Caco-2 (cell line): ENCODE data around the gene SUOX. TPM values are rescaled to one million over a fixed set of nuclear protein-coding genes. Genes with fewer than 3 reads are reported as not detected.

ENCODE experiments used
- BruUV-seq: library from RNA; stranded (reverse); fragments of 400-500 nt; replicated peaks from 2 replicates; lab custom pipeline; 2021; lab: Mats Ljungman, UMichigan
- CTCF ChIA-PET: fragments of 300-600 bp; sonication (Branson Sonifier 250); formaldehyde crosslinking; loops from one replicate; lab custom pipeline; 2022; ENCODE audit warnings: antibody characterized with exemption; lab: Charles Lee
- POLR2A ChIA-PET: fragments of 300-600 bp; sonication (Branson Sonifier 250); formaldehyde crosslinking; loops from one replicate; lab custom pipeline; 2022; ENCODE audit warnings: antibody characterized with exemption; lab: Charles Lee
- DNase-seq, 2 experiments: peaks; one replicate each; pipeline versions ENCODE4 v3.0.0 to v3.0.0-alpha.2; 2020 to 2022
- H3K27me3 ChIP-seq: replicated peaks from 2 replicates; pipeline ENCODE4 v1.6.0; 2011; ENCODE audit warnings: low read length; ENCODE audit not compliant: control insufficient read depth, insufficient read depth
- H3K36me3 ChIP-seq: 2 replicates; pipeline ENCODE4 v1.5.1; 2011; ENCODE audit warnings: low read length; ENCODE audit not compliant: control insufficient read depth, insufficient read depth
- H3K4me1 ChIP-seq: fragments of 250-450 bp; sonication (Bioruptor Pico); 2 replicates; pipeline ENCODE4 v1.5.1; 2020; ENCODE audit warnings: mild to moderate bottlenecking
- H3K4me3 ChIP-seq: 2 replicates; pipeline ENCODE4 v1.5.1; 2011; ENCODE audit warnings: low read depth, mild to moderate bottlenecking, control low read depth, low read length
- H3K9me3 ChIP-seq: fragments of 250-450 bp; sonication (Bioruptor Pico); 2 replicates; pipeline ENCODE4 v1.5.1; 2020; ENCODE audit warnings: mild to moderate bottlenecking, moderate library complexity
- H3K27ac Mint-ChIP-seq: one replicate; pipeline ENCODE4 v1.8.0; 2022; ENCODE audit warnings: mixed read lengths; ENCODE audit not compliant: unreplicated experiment
- H3K27me3 Mint-ChIP-seq: one replicate; pipeline ENCODE4 v1.8.0; 2022; ENCODE audit warnings: mixed read lengths; ENCODE audit not compliant: insufficient read depth, unreplicated experiment
- H3K36me3 Mint-ChIP-seq: one replicate; pipeline ENCODE4 v1.8.0; 2022; ENCODE audit warnings: mild to moderate bottlenecking, mixed read lengths; ENCODE audit not compliant: insufficient read depth, unreplicated experiment
- H3K4me1 Mint-ChIP-seq: one replicate; pipeline ENCODE4 v1.8.0; 2022; ENCODE audit warnings: low read depth, mixed read lengths; ENCODE audit not compliant: unreplicated experiment
- H3K4me3 Mint-ChIP-seq: one replicate; pipeline ENCODE4 v1.8.0; 2022; ENCODE audit warnings: mild to moderate bottlenecking, moderate library complexity, mixed read lengths; ENCODE audit not compliant: unreplicated experiment
- H3K9me3 Mint-ChIP-seq: one replicate; pipeline ENCODE4 v1.8.0; 2022; ENCODE audit warnings: mixed read lengths; ENCODE audit not compliant: unreplicated experiment
- intact Hi-C: fragments of 100-400 bp; cut with micrococcal nuclease; formaldehyde crosslinking; loops from one replicate; pipeline ENCODE4 v1.10.0; 2022; ENCODE audit not compliant: unreplicated experiment
- total RNA-seq: library from RNA; stranded (reverse); gene quantifications from 2 replicates; pipeline ENCODE4 v1.2.3, GENCODE V29; 2022
- TF ChIP-seq, protein P1 (sequence below), 2 experiments: fragments of 200-600 bp in 1 of 2; IDR thresholded peaks; 1 replicate in 1 of 2; 2 replicates in 1 of 2; pipeline versions ENCODE4 v1.5.1 to v1.8.0; 2011 to 2022; ENCODE audit warnings: antibody characterized with exemption in 1 of 2, control low read depth in 1 of 2, inconsistent platforms in 1 of 2, low read depth in 1 of 2, low read length in 1 of 2, mild to moderate bottlenecking in 1 of 2, moderate library complexity in 1 of 2; ENCODE audit not compliant: insufficient read depth in 1 of 2, severe bottlenecking in 1 of 2, unreplicated experiment in 1 of 2

The SUOX gene
- total RNA-seq, 1 experiment from 2014 or later, result 40.8 TPM

DNA sequence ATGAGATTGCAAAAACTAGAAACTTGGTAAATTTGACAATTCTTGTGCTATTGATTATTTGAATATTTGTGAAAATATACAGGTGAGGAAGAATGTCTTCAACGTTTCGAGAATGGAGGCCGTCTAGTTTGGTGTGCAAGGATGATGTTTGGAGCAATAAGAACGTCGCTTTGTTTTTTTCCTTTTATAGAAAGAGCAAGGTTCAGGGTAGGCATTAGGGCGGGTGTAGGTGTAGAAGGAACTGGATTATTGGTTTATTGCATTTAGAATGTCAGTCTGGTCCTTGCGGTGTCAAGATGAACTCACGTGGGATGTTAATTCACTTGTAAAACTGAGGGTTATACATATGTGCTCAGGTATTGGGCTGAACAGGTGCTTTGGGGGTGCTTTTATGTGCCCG, 45.8 kb downstream of the SUOX start:
- BruUV-seq, result no TSS peak
- H3K4me1 Mint-ChIP-seq, result peaks cover 15% of the 10 kb centered on the region
- DNase-seq, result no peak
- Histone ChIP-seq H3K36me3 (peaks cover 2% of the 10 kb centered on the region; the same call in 1 of the 2 replicates), H3K27me3 (no peaks in the 10 kb centered on the region), H3K4me1 (peaks cover 10% of the 10 kb centered on the region), H3K9me3 (no peaks in the 10 kb centered on the region), H3K4me3 (peak overlapping the region; percentile 79)
- no peaks in the 10 kb centered on the region for H3K27me3 Mint-ChIP-seq
- H3K9me3 Mint-ChIP-seq, result no peaks in the 10 kb centered on the region
- ChIA-PET CTCF (no interaction called here), POLR2A (no interaction called here)
- TF ChIP-seq, protein P1, sequence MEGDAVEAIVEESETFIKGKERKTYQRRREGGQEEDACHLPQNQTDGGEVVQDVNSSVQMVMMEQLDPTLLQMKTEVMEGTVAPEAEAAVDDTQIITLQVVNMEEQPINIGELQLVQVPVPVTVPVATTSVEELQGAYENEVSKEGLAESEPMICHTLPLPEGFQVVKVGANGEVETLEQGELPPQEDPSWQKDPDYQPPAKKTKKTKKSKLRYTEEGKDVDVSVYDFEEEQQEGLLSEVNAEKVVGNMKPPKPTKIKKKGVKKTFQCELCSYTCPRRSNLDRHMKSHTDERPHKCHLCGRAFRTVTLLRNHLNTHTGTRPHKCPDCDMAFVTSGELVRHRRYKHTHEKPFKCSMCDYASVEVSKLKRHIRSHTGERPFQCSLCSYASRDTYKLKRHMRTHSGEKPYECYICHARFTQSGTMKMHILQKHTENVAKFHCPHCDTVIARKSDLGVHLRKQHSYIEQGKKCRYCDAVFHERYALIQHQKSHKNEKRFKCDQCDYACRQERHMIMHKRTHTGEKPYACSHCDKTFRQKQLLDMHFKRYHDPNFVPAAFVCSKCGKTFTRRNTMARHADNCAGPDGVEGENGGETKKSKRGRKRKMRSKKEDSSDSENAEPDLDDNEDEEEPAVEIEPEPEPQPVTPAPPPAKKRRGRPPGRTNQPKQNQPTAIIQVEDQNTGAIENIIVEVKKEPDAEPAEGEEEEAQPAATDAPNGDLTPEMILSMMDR (IDR thresholded peaks at IDR 0.05; ENCODE audit: insufficient read depth in 1 of 2, low read depth in 1 of 2, low read length in 1 of 2, severe bottlenecking in 1 of 2, unreplicated experiment in 1 of 2), result no peak
- H3K36me3 Mint-ChIP-seq, result peaks cover 56% of the 10 kb centered on the region
- H3K27ac Mint-ChIP-seq, result peak overlapping the region; percentile 97
- intact Hi-C loops, result loop anchor here (1.0 to 5.0 kb wide), 2 partner anchors 61 to 221 kb away; partner anchors contain the start of gene PA2G4
- peak overlapping the region; percentile 94 for H3K4me3 Mint-ChIP-seq

DNA sequence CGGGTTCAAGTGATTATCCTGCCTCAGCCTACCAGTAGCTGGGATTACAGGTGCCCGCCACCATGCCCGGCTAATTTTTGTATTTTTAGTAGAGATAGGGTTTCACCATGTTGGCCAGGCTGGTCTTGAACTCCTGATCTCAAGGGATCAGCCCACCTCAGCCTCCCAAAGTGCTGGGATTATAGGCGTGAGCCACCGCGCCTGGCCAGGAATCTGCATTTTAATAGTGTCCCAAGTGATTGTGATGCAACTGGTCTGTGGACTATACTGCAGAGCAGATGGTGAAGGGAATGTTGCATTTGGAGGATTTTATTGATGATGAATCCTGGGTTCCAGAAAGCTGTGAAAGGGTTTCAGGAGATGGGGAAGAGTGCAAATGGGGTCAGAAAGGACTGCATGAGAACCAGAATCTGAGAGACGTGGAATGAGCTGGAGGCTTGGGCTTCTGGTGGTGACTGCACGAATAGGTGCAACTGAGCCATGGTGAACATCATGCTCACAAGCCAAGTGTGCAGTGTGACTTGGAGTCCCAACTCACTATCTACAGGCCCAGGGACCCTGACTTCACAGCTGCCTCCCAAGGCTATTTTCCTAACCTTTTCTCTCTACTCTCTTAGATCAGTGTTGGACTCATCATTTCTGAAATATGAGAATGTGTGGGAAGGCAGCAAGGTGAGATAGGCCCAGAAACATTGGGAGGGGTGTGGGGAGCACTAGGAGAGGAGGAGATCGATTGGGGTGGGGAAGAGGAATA, 49.1 kb downstream of the SUOX start:
- H3K36me3 Mint-ChIP-seq, result peaks cover 56% of the 10 kb centered on the region
- Histone ChIP-seq H3K36me3 (peaks cover 2% of the 10 kb centered on the region; the same call in 1 of the 2 replicates), H3K27me3 (no peaks in the 10 kb centered on the region), H3K4me3 (no peak overlapping the region), H3K4me1 (peaks cover 4% of the 10 kb centered on the region; the same call in 1 of the 2 replicates), H3K9me3 (no peaks in the 10 kb centered on the region)
- no peaks in the 10 kb centered on the region for H3K9me3 Mint-ChIP-seq
- POLR2A ChIA-PET, result interaction anchor here (0.9 kb wide), 1 partner anchor 58 kb away, joined by 3 read pairs; the partner anchor contains the start of gene PA2G4
- H3K27ac Mint-ChIP-seq, result peak overlapping the region; percentile 63
- intact Hi-C loops, result no loop called here
- BruUV-seq, result no TSS peak
- peaks cover 10% of the 10 kb centered on the region for H3K4me1 Mint-ChIP-seq
- no peak for DNase-seq
- TF ChIP-seq, protein P1 (IDR thresholded peaks at IDR 0.05; ENCODE audit: insufficient read depth in 1 of 2, low read depth in 1 of 2, low read length in 1 of 2, severe bottlenecking in 1 of 2, unreplicated experiment in 1 of 2), result no peak
- no peaks in the 10 kb centered on the region for H3K27me3 Mint-ChIP-seq
- no peak overlapping the region for H3K4me3 Mint-ChIP-seq
- CTCF ChIA-PET, result interaction anchor here (1.0 to 1.3 kb wide), 2 partner anchors 50 to 591 kb away, joined by 3 to 5 read pairs; no protein-coding TSS in a partner anchor

DNA sequence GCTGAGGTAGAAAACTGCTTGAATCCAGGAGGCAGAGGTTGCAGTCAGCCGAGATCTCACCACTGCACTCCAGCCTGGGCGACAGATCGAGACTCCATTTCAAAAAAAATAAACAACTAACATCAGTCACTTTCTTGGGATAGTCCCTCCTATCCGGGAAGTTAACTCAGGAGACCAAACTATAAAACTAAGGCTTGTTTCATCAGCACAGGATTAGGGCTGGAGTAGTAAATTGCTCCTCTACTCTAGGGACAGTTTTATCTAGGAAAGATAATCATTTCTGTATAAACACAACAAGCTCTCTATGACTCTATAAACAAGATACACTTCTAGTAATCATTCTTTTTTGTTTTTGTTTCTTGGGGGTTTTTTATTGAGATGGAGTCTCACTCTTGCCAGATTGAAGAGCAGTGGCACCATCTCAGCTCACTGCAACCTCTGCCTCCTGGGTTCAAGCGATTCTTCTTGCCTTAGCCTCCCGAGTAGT, 56.4 kb downstream of the SUOX start:
- POLR2A ChIA-PET, result no interaction called here
- H3K4me3 ChIP-seq, result no peak overlapping the region
- CTCF ChIA-PET, result interaction anchor here (1.0 kb wide), 1 partner anchor 24 kb away, joined by 3 read pairs; no protein-coding TSS in a partner anchor
- no peak overlapping the region for H3K27ac Mint-ChIP-seq
- no peaks in the 10 kb centered on the region for H3K4me1 ChIP-seq
- no peaks in the 10 kb centered on the region for H3K27me3 ChIP-seq
- no peaks in the 10 kb centered on the region for H3K27me3 Mint-ChIP-seq
- H3K4me3 Mint-ChIP-seq, result no peak overlapping the region
- H3K36me3 ChIP-seq, result no peaks in the 10 kb centered on the region
- TF ChIP-seq, protein P1 (IDR thresholded peaks at IDR 0.05; ENCODE audit: insufficient read depth in 1 of 2, low read depth in 1 of 2, low read length in 1 of 2, severe bottlenecking in 1 of 2, unreplicated experiment in 1 of 2), result no peak
- intact Hi-C loops, result no loop called here
- H3K9me3 ChIP-seq, result no peaks in the 10 kb centered on the region
- H3K4me1 Mint-ChIP-seq, result no peaks in the 10 kb centered on the region
- DNase-seq, result no peak
- BruUV-seq, result no TSS peak
- no peaks in the 10 kb centered on the region for H3K9me3 Mint-ChIP-seq
- no peaks in the 10 kb centered on the region for H3K36me3 Mint-ChIP-seq

Other genes with a start within 250 kb of the SUOX start
- 70.9 and 77.6 TPM in 2 replicates for gene SARNP, start 179.6 kb upstream of the SUOX start, total RNA-seq
- gene ORMDL2, start 179.2 kb upstream of the SUOX start, total RNA-seq, result 44.0 and 48.3 TPM in 2 replicates
- 21.1 and 24.5 TPM in 2 replicates for gene DNAJC14, start 167.7 kb upstream of the SUOX start, total RNA-seq
- 1.9 and 2.2 TPM in 2 replicates for gene MMP19, start 154.3 kb upstream of the SUOX start, total RNA-seq
- gene PYM1, start 69.4 kb upstream of the SUOX start, total RNA-seq, result 39.3 and 47.2 TPM in 2 replicates
- 19.4 and 22.2 TPM in 2 replicates for gene DGKA, start 66.1 kb upstream of the SUOX start, total RNA-seq
- 7.8 and 9.7 TPM in 2 replicates for gene PMEL, start 31.2 kb upstream of the SUOX start, total RNA-seq
- gene CDK2, start 30.4 kb upstream of the SUOX start, total RNA-seq, result 103 and 110 TPM in 2 replicates
- 98.4 and 107 TPM in 2 replicates for gene RAB5B, start 23.2 kb upstream of the SUOX start, total RNA-seq
- gene IKZF4, start 23.8 kb downstream of the SUOX start, total RNA-seq, result 15.6 and 15.7 TPM in 2 replicates
- 50.2 and 60.4 TPM in 2 replicates for gene RPS26, start 44.6 kb downstream of the SUOX start, total RNA-seq
- 101 and 109 TPM in 2 replicates for gene ERBB3, start 82.9 kb downstream of the SUOX start, total RNA-seq
- gene PA2G4, start 107.3 kb downstream of the SUOX start, total RNA-seq, result 178 and 190 TPM in 2 replicates
- 3,009 and 3,051 TPM in 2 replicates for gene RPL41, start 119.4 kb downstream of the SUOX start, total RNA-seq
- gene ZC3H10, start 121.0 kb downstream of the SUOX start, total RNA-seq, result 3.5 and 4.4 TPM in 2 replicates
- 70.4 and 79.0 TPM in 2 replicates for gene ESYT1, start 131.0 kb downstream of the SUOX start, total RNA-seq
- 40.5 and 44.8 TPM in 2 replicates for gene MYL6B, start 155.3 kb downstream of the SUOX start, total RNA-seq
- gene MYL6, start 161.1 kb downstream of the SUOX start, total RNA-seq, result 960 and 1,174 TPM in 2 replicates
- gene SMARCC2, start 192.2 kb downstream of the SUOX start, total RNA-seq, result 89.1 and 94.8 TPM in 2 replicates
- 48.0 and 53.4 TPM in 2 replicates for gene RNF41, start 224.6 kb downstream of the SUOX start, total RNA-seq
- 32.1 and 37.7 TPM in 2 replicates for gene NABP2, start 227.1 kb downstream of the SUOX start, total RNA-seq
- 83.1 and 110 TPM in 2 replicates for gene SLC39A5, start 232.8 kb downstream of the SUOX start, total RNA-seq